ENCODE measurements around the gene TTC4. TPM values are rescaled to one million over a fixed set of nuclear protein-coding genes. Genes with fewer than 3 reads are reported as not detected.

Gene TTC4
- total RNA-seq, 1 donor from 2014 or later = 11.9 TPM

- DNase-seq (ENCODE audit: low read depth in 2 of 2) = no peak
Measured at GRCh38 chr1:54782156-54782555, 66.5 kb downstream of the TTC4 start.

- DNase-seq (ENCODE audit: low read depth in 2 of 2) = no peak
Measured at GRCh38 chr1:54782588-54782987, 66.9 kb downstream of the TTC4 start.

GRCh38 chr1:54784066-54784465, 68.4 kb downstream of the TTC4 start:
- DNase-seq (ENCODE audit: low read depth in 2 of 2) = no peak

- no peak for DNase-seq (ENCODE audit: low read depth in 2 of 2)
Measured at GRCh38 chr1:54786778-54787177, 71.1 kb downstream of the TTC4 start.

DNA sequence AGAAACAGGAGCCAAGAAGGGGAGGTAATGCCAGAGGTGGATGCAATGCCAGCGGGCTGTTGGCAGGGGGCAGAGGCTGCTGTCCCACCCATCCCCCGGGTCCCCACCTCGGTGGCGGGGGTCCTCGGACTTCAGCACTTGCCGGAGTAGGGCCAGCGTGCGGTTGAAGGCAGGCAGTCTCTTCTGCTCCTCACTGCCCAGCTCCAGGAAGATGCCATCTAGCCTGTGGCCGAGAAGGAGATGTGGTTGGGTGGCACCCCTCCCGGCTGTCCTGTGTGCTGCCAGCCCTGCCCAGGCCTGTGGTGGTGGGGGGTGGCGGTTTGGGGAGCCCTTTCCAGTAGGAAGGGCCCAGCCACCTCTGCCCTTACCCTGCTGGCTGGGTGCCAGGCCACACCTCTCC, 71.9 kb downstream of the TTC4 start:
- no peak for DNase-seq (ENCODE audit: low read depth in 2 of 2)

- no peak for DNase-seq (ENCODE audit: low read depth in 2 of 2)
Measured at GRCh38 chr1:54788459-54788858, 72.8 kb downstream of the TTC4 start.

GRCh38 chr1:54791880-54792522, 76.3 kb downstream of the TTC4 start:
- DNase-seq (ENCODE audit: low read depth in 2 of 2) = peak; percentile 48 to 51

Other genes with a start within 250 kb of the TTC4 start
- gene ACOT11, start 167.6 kb upstream of the TTC4 start, total RNA-seq = 0.40 and 3.1 TPM in 2 replicates
- gene FAM151A, start 92.3 kb upstream of the TTC4 start, total RNA-seq = not detected in 2 replicates
- gene MROH7, start 74.1 kb upstream of the TTC4 start, total RNA-seq = under 0.01 TPM in 1 of 2 replicates, not detected in the other
- 3.1 and 3.8 TPM in 2 replicates for gene PARS2, start 48.7 kb downstream of the TTC4 start, total RNA-seq
- gene TTC22, start 85.5 kb downstream of the TTC4 start, total RNA-seq = under 0.01 TPM in 1 of 2 replicates, not detected in the other
- 55.8 and 67.1 TPM in 2 replicates for gene DHCR24, start 171.3 kb downstream of the TTC4 start, total RNA-seq